Body of pancreas (tissue), 4 donors: Measurements from ENCODE around the gene RASGRP2.

Source experiments
- CTCF ChIP-seq, 7 experiments: fragments of 450-650 bp in 4 of 7; fragments of 200-600 bp in 3 of 7; sonication (generic) in 3 of 7; IDR thresholded peaks; one replicate each; pipeline ENCODE4 v1.5.1; 2016 to 2019; ENCODE audit warnings: antibody characterized with exemption in 7 of 7
- POLR2A ChIP-seq, 3 donors: fragments of 450-650 bp; IDR thresholded peaks; one replicate each; pipeline ENCODE4 v1.6.1; 2016; ENCODE audit warnings: antibody characterized with exemption in 3 of 3, mild to moderate bottlenecking in 2 of 3

DNA sequence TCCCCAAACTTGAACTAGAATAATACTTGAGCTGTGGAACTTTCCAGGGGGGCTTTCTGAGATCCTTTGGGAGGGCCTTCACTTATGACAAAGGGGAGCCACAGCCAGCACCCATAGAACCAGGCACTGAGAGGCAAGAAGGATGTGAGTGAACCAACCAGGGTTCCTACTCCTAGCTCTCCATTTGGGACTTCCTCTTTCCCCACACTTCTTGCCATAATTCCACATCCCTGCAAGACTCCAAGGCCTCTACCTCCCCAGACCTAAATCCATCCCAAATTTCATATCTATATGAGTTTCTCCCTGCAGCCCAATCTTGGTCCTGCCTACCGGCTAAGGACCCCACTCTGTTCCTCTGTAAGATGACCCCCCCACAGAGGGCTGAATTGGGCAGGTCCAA lies 52.4 kb downstream of the RASGRP2 start:
- no peak for TF ChIP-seq POLR2A (IDR thresholded peaks at IDR 0.05)
- TF ChIP-seq CTCF (IDR thresholded peaks at IDR 0.05) = no peak
